ENCODE data around the gene GCNT2.
"Not testable (repeated sequence)": the region's sequence is repeated elsewhere in the genome, so short reads cannot be mapped to it uniquely, and the experiment has no call there.

GCNT2 gene

GRCh38 chr6:10598084-10598960 is 77.2 kb downstream of the GCNT2 start:
- Histone ChIP-seq H3K36me3 (ENCODE audit: control insufficient read depth in 2 of 2, insufficient read depth in 2 of 2, low read length in 2 of 2) (no peaks in the 10 kb centered on the region), H3K4me3 (ENCODE audit: low read length in 2 of 2) (no peak overlapping the region), H3K27me3 (ENCODE audit: control insufficient read depth in 2 of 2, insufficient read depth in 2 of 2, low read length in 2 of 2) (no peaks in the 10 kb centered on the region), H3K9me3 (ENCODE audit: control insufficient read depth in 2 of 2, low read length in 2 of 2) (no peaks in the 10 kb centered on the region), H3K4me1 (ENCODE audit: control insufficient read depth in 2 of 2, insufficient read depth in 2 of 2, low read length in 2 of 2) (no peaks in the 10 kb centered on the region), H3K27ac (ENCODE audit: low read depth in 2 of 2, low read length in 2 of 2) (peak overlapping the region in 1 of 2 donors; percentile 40), H3K9ac (ENCODE audit: low read depth in 1 of 2, low read length in 2 of 2) (no peak overlapping the region)

GRCh38 chr6:10599046-10599445 is 77.9 kb downstream of the GCNT2 start:
- Histone ChIP-seq H3K9ac (ENCODE audit: low read depth in 1 of 2, low read length in 2 of 2) (no peak overlapping the region), H3K36me3 (ENCODE audit: control insufficient read depth in 2 of 2, insufficient read depth in 2 of 2, low read length in 2 of 2) (no peaks in the 10 kb centered on the region), H3K27ac (ENCODE audit: low read depth in 2 of 2, low read length in 2 of 2) (no peak overlapping the region), H3K4me3 (ENCODE audit: low read length in 2 of 2) (no peak overlapping the region), H3K9me3 (ENCODE audit: control insufficient read depth in 2 of 2, low read length in 2 of 2) (no peaks in the 10 kb centered on the region), H3K4me1 (ENCODE audit: control insufficient read depth in 2 of 2, insufficient read depth in 2 of 2, low read length in 2 of 2) (no peaks in the 10 kb centered on the region), H3K27me3 (ENCODE audit: control insufficient read depth in 2 of 2, insufficient read depth in 2 of 2, low read length in 2 of 2) (no peaks in the 10 kb centered on the region)

- not testable (repeated sequence) for H3K9me3 ChIP-seq (ENCODE audit: control insufficient read depth in 2 of 2, low read length in 2 of 2); H3K4me3 ChIP-seq (ENCODE audit: low read length in 2 of 2); H3K4me1 ChIP-seq (ENCODE audit: control insufficient read depth in 2 of 2, insufficient read depth in 2 of 2, low read length in 2 of 2); H3K27me3 ChIP-seq (ENCODE audit: control insufficient read depth in 2 of 2, insufficient read depth in 2 of 2, low read length in 2 of 2); H3K9ac ChIP-seq (ENCODE audit: low read depth in 1 of 2, low read length in 2 of 2); H3K27ac ChIP-seq (ENCODE audit: low read depth in 2 of 2, low read length in 2 of 2); H3K36me3 ChIP-seq (ENCODE audit: control insufficient read depth in 2 of 2, insufficient read depth in 2 of 2, low read length in 2 of 2)
Observed at GRCh38 chr6:10600681-10601080, 79.5 kb downstream of the GCNT2 start.

- no peak overlapping the region for H3K27ac ChIP-seq (ENCODE audit: low read depth in 2 of 2, low read length in 2 of 2)
- no peaks in the 10 kb centered on the region for H3K36me3 ChIP-seq (ENCODE audit: control insufficient read depth in 2 of 2, insufficient read depth in 2 of 2, low read length in 2 of 2)
- no peak overlapping the region for H3K4me3 ChIP-seq (ENCODE audit: low read length in 2 of 2)
- H3K4me1 ChIP-seq (ENCODE audit: control insufficient read depth in 2 of 2, insufficient read depth in 2 of 2, low read length in 2 of 2) = no peaks in the 10 kb centered on the region
- H3K27me3 ChIP-seq (ENCODE audit: control insufficient read depth in 2 of 2, insufficient read depth in 2 of 2, low read length in 2 of 2) = no peaks in the 10 kb centered on the region
- H3K9ac ChIP-seq (ENCODE audit: low read depth in 1 of 2, low read length in 2 of 2) = no peak overlapping the region
- no peaks in the 10 kb centered on the region for H3K9me3 ChIP-seq (ENCODE audit: control insufficient read depth in 2 of 2, low read length in 2 of 2)
Observed at GRCh38 chr6:10603219-10603618, 82.1 kb downstream of the GCNT2 start.

GRCh38 chr6:10609038-10609437 is 87.9 kb downstream of the GCNT2 start:
- H3K9me3 ChIP-seq (ENCODE audit: control insufficient read depth in 2 of 2, low read length in 2 of 2) = no peaks in the 10 kb centered on the region
- no peak overlapping the region for H3K4me3 ChIP-seq (ENCODE audit: low read length in 2 of 2)
- H3K27ac ChIP-seq (ENCODE audit: low read depth in 2 of 2, low read length in 2 of 2) = no peak overlapping the region
- no peak overlapping the region for H3K9ac ChIP-seq (ENCODE audit: low read depth in 1 of 2, low read length in 2 of 2)
- no peaks in the 10 kb centered on the region for H3K27me3 ChIP-seq (ENCODE audit: control insufficient read depth in 2 of 2, insufficient read depth in 2 of 2, low read length in 2 of 2)
- H3K4me1 ChIP-seq (ENCODE audit: control insufficient read depth in 2 of 2, insufficient read depth in 2 of 2, low read length in 2 of 2) = peaks cover 0 to 4% of the 10 kb centered on the region in 2 donors
- H3K36me3 ChIP-seq (ENCODE audit: control insufficient read depth in 2 of 2, insufficient read depth in 2 of 2, low read length in 2 of 2) = no peaks in the 10 kb centered on the region

GRCh38 chr6:10610289-10610688 is 89.1 kb downstream of the GCNT2 start:
- H3K27ac ChIP-seq (ENCODE audit: low read depth in 2 of 2, low read length in 2 of 2) = no peak overlapping the region
- no peaks in the 10 kb centered on the region for H3K36me3 ChIP-seq (ENCODE audit: control insufficient read depth in 2 of 2, insufficient read depth in 2 of 2, low read length in 2 of 2)
- H3K9ac ChIP-seq (ENCODE audit: low read depth in 1 of 2, low read length in 2 of 2) = no peak overlapping the region
- no peak overlapping the region for H3K4me3 ChIP-seq (ENCODE audit: low read length in 2 of 2)
- peaks cover 0 to 4% of the 10 kb centered on the region in 2 donors for H3K4me1 ChIP-seq (ENCODE audit: control insufficient read depth in 2 of 2, insufficient read depth in 2 of 2, low read length in 2 of 2)
- H3K9me3 ChIP-seq (ENCODE audit: control insufficient read depth in 2 of 2, low read length in 2 of 2) = no peaks in the 10 kb centered on the region
- H3K27me3 ChIP-seq (ENCODE audit: control insufficient read depth in 2 of 2, insufficient read depth in 2 of 2, low read length in 2 of 2) = no peaks in the 10 kb centered on the region

GRCh38 chr6:10612161-10612560 is 91.0 kb downstream of the GCNT2 start:
- Histone ChIP-seq H3K9me3 (ENCODE audit: control insufficient read depth in 2 of 2, low read length in 2 of 2) (no peaks in the 10 kb centered on the region), H3K4me3 (ENCODE audit: low read length in 2 of 2) (no peak overlapping the region), H3K9ac (ENCODE audit: low read depth in 1 of 2, low read length in 2 of 2) (no peak overlapping the region), H3K27me3 (ENCODE audit: control insufficient read depth in 2 of 2, insufficient read depth in 2 of 2, low read length in 2 of 2) (no peaks in the 10 kb centered on the region), H3K36me3 (ENCODE audit: control insufficient read depth in 2 of 2, insufficient read depth in 2 of 2, low read length in 2 of 2) (no peaks in the 10 kb centered on the region), H3K4me1 (ENCODE audit: control insufficient read depth in 2 of 2, insufficient read depth in 2 of 2, low read length in 2 of 2) (peaks cover 0 to 4% of the 10 kb centered on the region in 2 donors), H3K27ac (ENCODE audit: low read depth in 2 of 2, low read length in 2 of 2) (no peak overlapping the region)

- H3K9ac ChIP-seq (ENCODE audit: low read depth in 1 of 2, low read length in 2 of 2) = no peak overlapping the region
- H3K27me3 ChIP-seq (ENCODE audit: control insufficient read depth in 2 of 2, insufficient read depth in 2 of 2, low read length in 2 of 2) = no peaks in the 10 kb centered on the region
- H3K36me3 ChIP-seq (ENCODE audit: control insufficient read depth in 2 of 2, insufficient read depth in 2 of 2, low read length in 2 of 2) = no peaks in the 10 kb centered on the region
- no peak overlapping the region for H3K27ac ChIP-seq (ENCODE audit: low read depth in 2 of 2, low read length in 2 of 2)
- H3K9me3 ChIP-seq (ENCODE audit: control insufficient read depth in 2 of 2, low read length in 2 of 2) = no peaks in the 10 kb centered on the region
- H3K4me3 ChIP-seq (ENCODE audit: low read length in 2 of 2) = no peak overlapping the region
- peaks cover 0 to 4% of the 10 kb centered on the region in 2 donors for H3K4me1 ChIP-seq (ENCODE audit: control insufficient read depth in 2 of 2, insufficient read depth in 2 of 2, low read length in 2 of 2)
Observed at GRCh38 chr6:10613077-10613476, 91.9 kb downstream of the GCNT2 start.

GRCh38 chr6:10613723-10614122 is 92.6 kb downstream of the GCNT2 start:
- H3K4me1 ChIP-seq (ENCODE audit: control insufficient read depth in 2 of 2, insufficient read depth in 2 of 2, low read length in 2 of 2) = peaks cover 0 to 4% of the 10 kb centered on the region in 2 donors
- H3K9me3 ChIP-seq (ENCODE audit: control insufficient read depth in 2 of 2, low read length in 2 of 2) = no peaks in the 10 kb centered on the region
- H3K4me3 ChIP-seq (ENCODE audit: low read length in 2 of 2) = no peak overlapping the region
- no peaks in the 10 kb centered on the region for H3K27me3 ChIP-seq (ENCODE audit: control insufficient read depth in 2 of 2, insufficient read depth in 2 of 2, low read length in 2 of 2)
- H3K36me3 ChIP-seq (ENCODE audit: control insufficient read depth in 2 of 2, insufficient read depth in 2 of 2, low read length in 2 of 2) = no peaks in the 10 kb centered on the region
- no peak overlapping the region for H3K9ac ChIP-seq (ENCODE audit: low read depth in 1 of 2, low read length in 2 of 2)
- H3K27ac ChIP-seq (ENCODE audit: low read depth in 2 of 2, low read length in 2 of 2) = no peak overlapping the region

- H3K9me3 ChIP-seq (ENCODE audit: control insufficient read depth in 2 of 2, low read length in 2 of 2) = no peaks in the 10 kb centered on the region
- peaks cover 0 to 3% of the 10 kb centered on the region in 2 donors for H3K4me1 ChIP-seq (ENCODE audit: control insufficient read depth in 2 of 2, insufficient read depth in 2 of 2, low read length in 2 of 2)
- H3K9ac ChIP-seq (ENCODE audit: low read depth in 1 of 2, low read length in 2 of 2) = no peak overlapping the region
- H3K27ac ChIP-seq (ENCODE audit: low read depth in 2 of 2, low read length in 2 of 2) = no peak overlapping the region
- H3K4me3 ChIP-seq (ENCODE audit: low read length in 2 of 2) = no peak overlapping the region
- no peaks in the 10 kb centered on the region for H3K36me3 ChIP-seq (ENCODE audit: control insufficient read depth in 2 of 2, insufficient read depth in 2 of 2, low read length in 2 of 2)
- no peaks in the 10 kb centered on the region for H3K27me3 ChIP-seq (ENCODE audit: control insufficient read depth in 2 of 2, insufficient read depth in 2 of 2, low read length in 2 of 2)
Observed at GRCh38 chr6:10615675-10616074, 94.5 kb downstream of the GCNT2 start.

All from mucosa of rectum (tissue), 2 donors.